Upper lobe of right lung (tissue), 1 donor: Measurements from ENCODE around the gene POLR2L. TPM values are rescaled to one million over a fixed set of nuclear protein-coding genes. Genes with fewer than 3 reads are reported as not detected.

Experiments
- ATAC-seq: fragments of 200-7000 bp; cut with Tn5 transposase; one replicate; pipeline ENCODE4 v1.9.1; 2020; ENCODE audit warnings: mild to moderate bottlenecking, moderate library complexity
- DNase-seq: peaks from one replicate; pipeline ENCODE4 v3.0.0-alpha.2; 2020
- H3K27ac ChIP-seq: fragments of 200-600 bp; one replicate; pipeline ENCODE4 v1.8.0; 2022
- H3K27me3 ChIP-seq: fragments of 200-600 bp; one replicate; pipeline ENCODE4 v1.8.0; 2022; ENCODE audit warnings: mild to moderate bottlenecking
- H3K36me3 ChIP-seq: fragments of 200-600 bp; one replicate; pipeline ENCODE4 v1.8.0; 2022
- H3K4me1 ChIP-seq: fragments of 200-600 bp; one replicate; pipeline ENCODE4 v1.8.0; 2022
- H3K4me3 ChIP-seq: fragments of 200-600 bp; one replicate; pipeline ENCODE4 v1.8.0; 2022; ENCODE audit warnings: mild to moderate bottlenecking
- H3K9me3 ChIP-seq: fragments of 200-600 bp; one replicate; pipeline ENCODE4 v1.8.0; 2022
- intact Hi-C: fragments of 100-400 bp; cut with DNase I; formaldehyde crosslinking; loops from one replicate; pipeline ENCODE4 v1.11.0; 2022
- total RNA-seq: library from RNA; stranded (reverse); fragmentation: NEBNext Ultra II Directional; extraction: Animal tissue kit (Norgen Biotek cat#: 25700); gene quantifications from one replicate; pipeline ENCODE4 v1.2.1, GENCODE V29; 2021
- TF ChIP-seq, protein P1 (sequence below): fragments of 200-600 bp; IDR thresholded peaks from one replicate; pipeline ENCODE4 v1.8.0; 2022; ENCODE audit warnings: antibody characterized with exemption
- donor health status: DM: no; HTN: yes; CAD: no; lungs with severe emphysema.

POLR2L gene
- total RNA-seq, 1 donor from 2014 or later: 138 TPM

DNA sequence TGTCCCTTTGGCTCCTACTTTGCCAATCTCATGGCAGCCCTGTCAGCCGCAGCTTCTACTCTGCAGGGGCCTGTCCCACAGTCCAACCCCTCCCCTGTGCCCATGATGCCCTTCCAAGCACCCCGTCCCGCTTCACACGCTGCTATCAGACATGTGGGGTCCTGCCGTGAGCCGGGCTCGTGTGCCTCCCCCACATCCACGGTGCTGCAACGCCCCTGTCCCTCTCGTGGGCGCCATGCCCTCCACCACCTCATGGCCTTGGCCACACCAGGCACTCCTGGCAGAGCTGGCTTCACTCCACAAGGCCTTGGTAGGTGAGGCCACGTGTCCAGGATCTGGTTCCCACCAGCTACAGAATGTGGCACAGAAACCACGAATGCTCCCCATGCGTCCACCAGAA is 45.3 kb upstream of the POLR2L start:
- DNase-seq: no peak
- TF ChIP-seq, protein P1, sequence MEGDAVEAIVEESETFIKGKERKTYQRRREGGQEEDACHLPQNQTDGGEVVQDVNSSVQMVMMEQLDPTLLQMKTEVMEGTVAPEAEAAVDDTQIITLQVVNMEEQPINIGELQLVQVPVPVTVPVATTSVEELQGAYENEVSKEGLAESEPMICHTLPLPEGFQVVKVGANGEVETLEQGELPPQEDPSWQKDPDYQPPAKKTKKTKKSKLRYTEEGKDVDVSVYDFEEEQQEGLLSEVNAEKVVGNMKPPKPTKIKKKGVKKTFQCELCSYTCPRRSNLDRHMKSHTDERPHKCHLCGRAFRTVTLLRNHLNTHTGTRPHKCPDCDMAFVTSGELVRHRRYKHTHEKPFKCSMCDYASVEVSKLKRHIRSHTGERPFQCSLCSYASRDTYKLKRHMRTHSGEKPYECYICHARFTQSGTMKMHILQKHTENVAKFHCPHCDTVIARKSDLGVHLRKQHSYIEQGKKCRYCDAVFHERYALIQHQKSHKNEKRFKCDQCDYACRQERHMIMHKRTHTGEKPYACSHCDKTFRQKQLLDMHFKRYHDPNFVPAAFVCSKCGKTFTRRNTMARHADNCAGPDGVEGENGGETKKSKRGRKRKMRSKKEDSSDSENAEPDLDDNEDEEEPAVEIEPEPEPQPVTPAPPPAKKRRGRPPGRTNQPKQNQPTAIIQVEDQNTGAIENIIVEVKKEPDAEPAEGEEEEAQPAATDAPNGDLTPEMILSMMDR: no peak
- no peak for ATAC-seq

DNA sequence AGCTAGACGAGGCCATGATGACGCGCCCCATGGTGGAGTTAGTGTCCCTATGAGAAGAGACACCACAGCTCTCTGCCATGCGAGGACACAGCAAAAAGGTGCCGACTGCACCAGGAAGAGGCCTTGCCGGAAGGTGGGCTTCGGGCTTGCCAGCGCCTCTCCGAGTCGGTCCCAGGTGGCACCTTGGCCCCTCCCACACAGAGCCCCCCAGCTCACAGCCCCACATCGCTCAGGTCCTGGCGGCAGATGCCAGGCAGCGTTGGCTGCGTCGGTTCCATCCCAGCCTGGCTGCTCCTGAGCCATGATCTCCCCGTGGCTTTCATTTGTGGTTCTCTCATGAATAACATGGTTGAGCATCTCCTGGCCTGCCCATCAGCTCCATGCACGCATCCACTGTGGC is 44.2 kb upstream of the POLR2L start:
- Histone ChIP-seq H3K9me3 (no peaks in the 10 kb centered on the region), H3K36me3 (no peaks in the 10 kb centered on the region), H3K27me3 (no peaks in the 10 kb centered on the region), H3K27ac (no peak overlapping the region), H3K4me1 (no peaks in the 10 kb centered on the region), H3K4me3 (no peak overlapping the region)
- DNase-seq (no peak), ATAC-seq (no peak)
- intact Hi-C loops: no loop called here
- TF ChIP-seq, protein P1: no peak

More for the DNA sequence above, 45.3 kb upstream of the POLR2L start:
- Histone ChIP-seq H3K27me3 (no peaks in the 10 kb centered on the region), H3K36me3 (no peaks in the 10 kb centered on the region), H3K4me1 (no peaks in the 10 kb centered on the region), H3K9me3 (no peaks in the 10 kb centered on the region), H3K27ac (no peak overlapping the region), H3K4me3 (no peak overlapping the region)
- intact Hi-C loops: no loop called here

DNA sequence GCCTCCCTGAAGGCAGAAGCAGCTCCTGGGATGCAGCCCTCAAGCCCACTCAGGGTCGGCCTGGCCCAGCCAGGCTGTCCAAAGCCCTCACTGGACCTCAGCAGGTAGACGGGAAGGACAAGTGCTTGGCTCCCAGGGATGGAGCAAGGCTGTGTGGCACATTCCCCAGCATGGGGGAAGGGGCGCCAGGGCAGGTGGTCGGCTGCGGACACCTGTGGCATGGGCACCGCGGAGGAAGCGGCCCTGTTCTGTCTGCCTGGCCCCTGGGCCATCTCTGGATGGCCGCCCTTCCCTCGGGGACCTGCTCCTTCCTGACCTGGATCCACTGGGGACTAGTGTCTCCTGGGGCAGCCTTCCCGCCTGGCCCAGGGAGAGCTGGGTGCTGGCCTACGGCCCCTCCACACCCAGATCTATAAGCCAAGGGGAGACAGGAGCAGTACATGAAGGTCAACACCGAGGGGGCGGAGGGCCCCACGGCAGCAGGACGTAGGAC is 42.3 kb upstream of the POLR2L start:
- ATAC-seq (no peak), DNase-seq (no peak)
- H3K36me3 ChIP-seq: no peaks in the 10 kb centered on the region
- TF ChIP-seq, protein P1: no peak
- no peak overlapping the region for H3K4me3 ChIP-seq
- intact Hi-C loops: no loop called here
- H3K27me3 ChIP-seq: no peaks in the 10 kb centered on the region
- H3K9me3 ChIP-seq: no peaks in the 10 kb centered on the region
- H3K4me1 ChIP-seq: no peaks in the 10 kb centered on the region
- H3K27ac ChIP-seq: no peak overlapping the region

DNA sequence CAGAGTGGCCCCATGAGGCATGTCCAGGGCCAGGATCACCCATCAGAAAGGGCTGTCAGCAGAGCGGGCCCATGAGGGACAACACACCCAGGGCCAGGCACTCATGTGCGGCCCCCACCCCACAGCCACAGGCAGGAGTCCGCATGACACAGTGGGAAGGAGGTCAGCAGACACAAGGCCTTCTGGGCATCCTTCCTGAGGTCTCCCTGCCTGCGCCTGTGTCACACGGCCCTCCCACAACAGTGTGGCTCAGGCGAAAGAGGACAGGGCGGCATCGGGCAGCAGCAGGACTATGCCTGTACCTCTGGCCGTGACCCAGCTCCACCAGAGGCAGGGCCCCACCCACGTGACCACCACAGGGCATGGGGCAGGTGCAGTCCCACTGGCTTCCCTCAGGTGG is 41.2 kb upstream of the POLR2L start:
- H3K9me3 ChIP-seq: no peaks in the 10 kb centered on the region
- no peak for DNase-seq
- no peaks in the 10 kb centered on the region for H3K4me1 ChIP-seq
- no peak overlapping the region for H3K4me3 ChIP-seq
- H3K36me3 ChIP-seq: no peaks in the 10 kb centered on the region
- H3K27ac ChIP-seq: no peak overlapping the region
- TF ChIP-seq, protein P1: no peak
- intact Hi-C loops: no loop called here
- no peak for ATAC-seq
- no peaks in the 10 kb centered on the region for H3K27me3 ChIP-seq

DNA sequence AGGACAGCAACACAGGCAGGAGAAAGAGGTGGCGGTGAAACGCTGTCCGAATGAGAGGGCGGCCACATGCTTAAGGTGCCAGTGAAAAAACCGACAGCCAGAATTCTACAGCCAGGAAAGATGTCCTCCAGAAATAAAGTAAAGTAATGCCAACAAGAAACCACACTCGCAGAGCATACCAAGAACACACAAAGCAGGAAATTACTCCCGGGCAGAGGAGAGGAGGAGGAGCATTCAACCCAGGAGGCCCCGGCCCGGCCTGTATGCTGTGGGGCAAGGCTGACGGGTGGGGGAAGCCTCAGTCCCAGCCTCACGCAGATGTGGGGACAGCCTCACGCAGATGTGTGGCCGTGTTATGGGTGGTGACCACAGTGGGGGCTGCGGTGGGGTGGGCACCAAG is 40.3 kb upstream of the POLR2L start:
- Histone ChIP-seq H3K4me3 (no peak overlapping the region), H3K36me3 (no peaks in the 10 kb centered on the region), H3K4me1 (no peaks in the 10 kb centered on the region), H3K27me3 (no peaks in the 10 kb centered on the region), H3K9me3 (no peaks in the 10 kb centered on the region), H3K27ac (no peak overlapping the region)
- TF ChIP-seq, protein P1: no peak
- DNase-seq (no peak), ATAC-seq (no peak)
- intact Hi-C loops: no loop called here

DNA sequence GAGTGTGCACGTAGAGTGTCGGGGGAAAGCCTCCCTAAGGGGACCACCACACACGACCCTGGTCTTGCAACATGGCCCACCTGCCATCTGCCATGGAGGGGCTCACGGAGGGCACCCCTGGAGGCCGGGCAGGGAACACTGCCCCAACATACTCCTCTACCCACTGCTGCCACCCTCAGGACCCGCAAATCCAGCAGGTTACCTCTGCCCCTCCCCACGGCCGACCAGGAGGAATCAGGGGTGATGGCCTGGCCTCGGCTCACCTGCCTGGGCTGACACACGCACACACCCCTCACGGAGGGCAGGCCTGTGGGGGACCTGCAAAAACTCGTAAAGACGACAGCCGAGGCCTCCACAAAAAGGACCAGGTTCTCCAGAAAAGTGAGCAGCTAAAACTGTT is 38.1 kb upstream of the POLR2L start:
- TF ChIP-seq, protein P1: no peak
- intact Hi-C loops: no loop called here
- H3K9me3 ChIP-seq: no peaks in the 10 kb centered on the region
- no peaks in the 10 kb centered on the region for H3K36me3 ChIP-seq
- H3K4me3 ChIP-seq: no peak overlapping the region
- no peak for ATAC-seq
- no peak for DNase-seq
- no peaks in the 10 kb centered on the region for H3K27me3 ChIP-seq
- H3K27ac ChIP-seq: no peak overlapping the region
- no peaks in the 10 kb centered on the region for H3K4me1 ChIP-seq
